ENCODE results near the gene ADGRG4. TPM values are rescaled to one million over a fixed set of nuclear protein-coding genes. Genes with fewer than 3 reads are reported as not detected.

The ADGRG4 gene
- total RNA-seq, 1 experiment from 2014 or later, result not detected

- no TSS peak for BruUV-seq (replicated peaks)
- Histone ChIP-seq H3K27me3 (replicated peaks; ENCODE audit: insufficient read depth, low read depth, low read length, poor library complexity) (no peaks in the 10 kb centered on the region), H3K4me1 (ENCODE audit: insufficient read depth, low read length, poor library complexity, severe bottlenecking) (no peaks in the 10 kb centered on the region), H3K9me3 (ENCODE audit: low read depth, low read length, poor library complexity, severe bottlenecking) (no peaks in the 10 kb centered on the region), H3K27ac (ENCODE audit: low read depth, low read length, poor library complexity, severe bottlenecking) (no peak overlapping the region), H3K4me3 (ENCODE audit: low read depth, low read length, poor library complexity, severe bottlenecking) (no peak overlapping the region), H3K36me3 (ENCODE audit: insufficient read depth, low read length, poor library complexity, severe bottlenecking) (no peaks in the 10 kb centered on the region)
- ChIA-PET CTCF (no interaction called here), POLR2A (ENCODE audit: low non-redundant PET) (no interaction called here)
- DNase-seq (ENCODE audit: low spot score), result no peak
- intact Hi-C loops (cut with micrococcal nuclease; ENCODE audit: unreplicated experiment), result no loop called here
- TF ChIP-seq EZH2 (IDR thresholded peaks at IDR 0.05; ENCODE audit: borderline replicate concordance, low read depth, low read length, poor library complexity, severe bottlenecking), result no peak
- TF ChIP-seq CTCF (conservative IDR thresholded peaks at IDR 0.05; ENCODE audit: low read depth, low read length), result peak; percentile 41
These were observed 3.7 kb downstream of the ADGRG4 start for GRCh38 chrX:136304493-136304892.

GRCh38 chrX:136306182-136306581 lies 5.4 kb downstream of the ADGRG4 start:
- no peaks in the 10 kb centered on the region for H3K4me1 ChIP-seq (ENCODE audit: insufficient read depth, low read length, poor library complexity, severe bottlenecking)
- no peak for TF ChIP-seq EZH2 (IDR thresholded peaks at IDR 0.05; ENCODE audit: borderline replicate concordance, low read depth, low read length, poor library complexity, severe bottlenecking)
- no peak for TF ChIP-seq CTCF (conservative IDR thresholded peaks at IDR 0.05; ENCODE audit: low read depth, low read length)
- POLR2A ChIA-PET (ENCODE audit: low non-redundant PET), result no interaction called here

GRCh38 chrX:136307471-136307870 lies 6.7 kb downstream of the ADGRG4 start:
- intact Hi-C loops (cut with micrococcal nuclease; ENCODE audit: unreplicated experiment), result no loop called here
- Histone ChIP-seq H3K4me1 (ENCODE audit: insufficient read depth, low read length, poor library complexity, severe bottlenecking) (no peaks in the 10 kb centered on the region), H3K9me3 (ENCODE audit: low read depth, low read length, poor library complexity, severe bottlenecking) (no peaks in the 10 kb centered on the region), H3K4me3 (ENCODE audit: low read depth, low read length, poor library complexity, severe bottlenecking) (no peak overlapping the region), H3K36me3 (ENCODE audit: insufficient read depth, low read length, poor library complexity, severe bottlenecking) (no peaks in the 10 kb centered on the region), H3K27ac (ENCODE audit: low read depth, low read length, poor library complexity, severe bottlenecking) (no peak overlapping the region), H3K27me3 (replicated peaks; ENCODE audit: insufficient read depth, low read depth, low read length, poor library complexity) (no peaks in the 10 kb centered on the region)
- no peak for DNase-seq (ENCODE audit: low spot score)
- POLR2A ChIA-PET (ENCODE audit: low non-redundant PET), result no interaction called here
- TF ChIP-seq EZH2 (IDR thresholded peaks at IDR 0.05; ENCODE audit: borderline replicate concordance, low read depth, low read length, poor library complexity, severe bottlenecking), result no peak
- no TSS peak for BruUV-seq (replicated peaks)
- CTCF ChIA-PET, result no interaction called here

More at GRCh38 chrX:136306182-136306581, 5.4 kb downstream of the ADGRG4 start:
- Histone ChIP-seq H3K27ac (ENCODE audit: low read depth, low read length, poor library complexity, severe bottlenecking) (no peak overlapping the region), H3K36me3 (ENCODE audit: insufficient read depth, low read length, poor library complexity, severe bottlenecking) (no peaks in the 10 kb centered on the region), H3K27me3 (replicated peaks; ENCODE audit: insufficient read depth, low read depth, low read length, poor library complexity) (no peaks in the 10 kb centered on the region), H3K4me3 (ENCODE audit: low read depth, low read length, poor library complexity, severe bottlenecking) (no peak overlapping the region), H3K9me3 (ENCODE audit: low read depth, low read length, poor library complexity, severe bottlenecking) (no peaks in the 10 kb centered on the region)
- CTCF ChIA-PET, result no interaction called here
- DNase-seq (ENCODE audit: low spot score), result no peak
- no TSS peak for BruUV-seq (replicated peaks)
- intact Hi-C loops (cut with micrococcal nuclease; ENCODE audit: unreplicated experiment), result no loop called here

- DNase-seq (ENCODE audit: low spot score), result peak; percentile 80
- no peaks in the 10 kb centered on the region for H3K9me3 ChIP-seq (ENCODE audit: low read depth, low read length, poor library complexity, severe bottlenecking)
- no TSS peak for BruUV-seq (replicated peaks)
- no peak overlapping the region for H3K27ac ChIP-seq (ENCODE audit: low read depth, low read length, poor library complexity, severe bottlenecking)
- intact Hi-C loops (cut with micrococcal nuclease; ENCODE audit: unreplicated experiment), result no loop called here
- H3K27me3 ChIP-seq (replicated peaks; ENCODE audit: insufficient read depth, low read depth, low read length, poor library complexity), result no peaks in the 10 kb centered on the region
- TF ChIP-seq CTCF (conservative IDR thresholded peaks at IDR 0.05; ENCODE audit: low read depth, low read length), result no peak
- no peak for TF ChIP-seq EZH2 (IDR thresholded peaks at IDR 0.05; ENCODE audit: borderline replicate concordance, low read depth, low read length, poor library complexity, severe bottlenecking)
- H3K4me3 ChIP-seq (ENCODE audit: low read depth, low read length, poor library complexity, severe bottlenecking), result no peak overlapping the region
- H3K36me3 ChIP-seq (ENCODE audit: insufficient read depth, low read length, poor library complexity, severe bottlenecking), result no peaks in the 10 kb centered on the region
- POLR2A ChIA-PET (ENCODE audit: low non-redundant PET), result no interaction called here
- no peaks in the 10 kb centered on the region for H3K4me1 ChIP-seq (ENCODE audit: insufficient read depth, low read length, poor library complexity, severe bottlenecking)
- CTCF ChIA-PET, result no interaction called here
These were observed 9.6 kb downstream of the ADGRG4 start for GRCh38 chrX:136310411-136310810.
